HG03045 (cell line): Measurements from ENCODE around the gene RFNG.

Experiments
- ATAC-seq: cut with Tn5 transposase; IDR thresholded peaks from one replicate; pipeline ENCODE4 v1.9.1; 2021; ENCODE audit warnings: mild to moderate bottlenecking, moderate library complexity; ENCODE audit not compliant: unreplicated experiment

RFNG gene

DNA sequence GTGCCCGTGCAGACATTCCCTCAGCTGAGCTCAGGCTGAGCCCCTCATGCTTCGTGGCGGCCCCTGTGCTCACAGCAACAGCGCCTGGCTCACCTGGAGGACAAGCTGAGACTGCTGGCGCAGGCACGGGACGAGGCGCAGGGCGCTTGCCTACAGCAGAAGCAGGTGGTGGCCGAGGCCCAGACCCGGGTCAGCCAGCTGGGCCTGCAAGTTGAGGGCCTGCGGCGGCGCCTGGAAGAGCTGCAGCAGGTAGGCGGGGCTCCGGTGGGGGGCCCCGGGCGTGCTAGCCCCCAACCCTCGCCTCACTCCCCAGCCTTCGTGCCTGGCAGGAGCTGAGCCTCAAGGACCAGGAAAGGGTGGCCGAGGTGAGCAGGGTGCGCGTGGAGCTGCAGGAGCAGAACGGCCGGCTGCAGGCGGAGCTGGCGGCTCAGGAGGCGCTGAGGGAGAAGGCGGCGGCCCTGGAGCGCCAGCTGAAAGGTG lies 21.6 kb downstream of the RFNG start:
- no peak for ATAC-seq

DNA sequence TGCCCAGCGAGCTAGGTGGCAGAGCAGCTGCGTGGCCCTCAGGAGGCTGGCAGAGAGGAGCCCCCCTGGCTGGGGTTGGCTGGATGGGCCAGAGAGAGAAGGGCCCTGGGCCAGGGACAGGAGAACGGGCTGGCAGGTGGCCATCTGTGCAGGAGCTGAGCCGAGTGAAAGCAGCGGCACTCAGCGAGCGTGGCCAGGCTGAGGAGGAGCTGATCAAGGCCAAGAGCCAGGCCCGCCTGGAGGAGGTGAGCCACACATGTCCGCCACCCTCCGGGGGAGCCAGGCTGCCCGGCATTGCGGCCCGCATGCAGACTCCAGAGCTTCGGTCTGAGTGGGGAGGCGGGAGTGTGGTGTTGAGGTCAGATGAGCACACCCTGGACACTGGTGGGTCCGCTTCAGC lies 22.2 kb downstream of the RFNG start:
- no peak for ATAC-seq

DNA sequence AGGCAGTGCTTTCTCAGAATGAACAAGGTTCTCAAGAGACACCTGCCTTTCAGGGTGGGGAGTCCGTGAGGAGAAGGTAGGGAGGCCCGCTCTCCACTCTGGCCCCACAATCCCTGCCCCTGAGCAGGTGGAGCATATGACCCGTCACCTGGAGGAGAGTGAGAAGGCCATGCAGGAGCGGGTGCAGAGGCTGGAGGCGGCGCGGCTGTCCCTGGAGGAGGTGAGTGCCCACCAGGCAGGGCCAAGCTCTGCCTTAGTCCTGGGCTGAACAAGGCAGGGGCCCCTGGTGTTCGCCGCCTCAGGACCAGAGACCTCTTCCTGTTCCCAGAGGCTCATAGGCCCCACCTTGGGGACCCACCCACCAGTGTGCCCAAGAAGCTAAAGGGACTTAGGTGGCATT lies 22.6 kb downstream of the RFNG start:
- no peak for ATAC-seq

DNA sequence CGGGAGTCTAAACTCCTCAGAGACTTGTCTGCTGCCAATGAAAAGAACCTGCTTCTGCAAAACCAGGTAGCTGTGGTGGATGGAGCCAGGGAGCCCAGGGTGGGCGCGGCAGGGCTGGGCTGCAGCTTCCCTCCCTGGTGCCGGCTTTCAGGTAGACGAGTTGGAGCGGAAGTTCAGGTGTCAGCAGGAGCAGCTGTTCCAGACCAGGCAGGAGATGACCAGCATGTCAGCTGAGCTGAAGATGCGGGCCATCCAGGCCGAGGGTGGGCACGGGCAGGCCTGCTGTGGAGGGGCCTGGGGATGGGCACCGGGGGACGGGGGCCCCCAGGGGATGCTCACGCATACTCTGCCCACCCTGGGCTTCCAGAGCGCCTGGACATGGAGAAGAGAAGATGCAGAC lies 23.4 kb downstream of the RFNG start:
- no peak for ATAC-seq

DNA sequence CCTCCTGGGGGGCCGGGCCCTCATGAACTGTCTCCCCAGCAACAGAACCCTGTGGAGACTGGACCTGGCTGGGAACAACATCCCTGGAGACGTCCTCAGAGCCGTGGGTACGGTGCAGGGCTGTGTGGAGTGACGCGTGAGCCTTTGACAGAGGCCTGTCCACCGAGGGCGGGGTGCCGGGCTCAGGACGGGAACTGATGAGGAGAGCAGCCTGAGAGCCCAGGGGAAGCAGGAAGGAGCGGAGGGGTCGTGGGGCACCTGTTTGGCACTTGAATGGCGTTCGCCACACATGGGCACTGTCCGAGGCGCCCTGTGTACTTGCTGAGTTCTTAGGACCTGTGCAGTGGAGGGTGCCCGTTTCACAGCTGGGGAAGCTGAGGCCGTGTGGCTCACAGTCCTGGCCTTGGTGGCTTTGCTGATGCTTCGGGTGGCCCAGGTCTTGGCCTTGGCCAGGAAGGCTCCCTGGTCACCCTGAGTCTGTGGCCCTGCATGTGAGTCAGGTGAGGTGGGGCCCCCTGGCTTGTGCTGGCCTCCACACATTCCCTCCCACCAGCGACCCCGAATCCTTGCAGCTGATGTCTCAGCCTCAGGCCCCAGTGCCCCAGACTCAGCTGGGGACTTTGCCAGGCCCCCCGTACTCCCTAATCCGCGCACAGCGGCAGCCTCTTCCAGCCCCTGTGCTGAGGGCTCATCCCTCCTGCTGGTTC lies 26.1 kb downstream of the RFNG start:
- no peak for ATAC-seq

DNA sequence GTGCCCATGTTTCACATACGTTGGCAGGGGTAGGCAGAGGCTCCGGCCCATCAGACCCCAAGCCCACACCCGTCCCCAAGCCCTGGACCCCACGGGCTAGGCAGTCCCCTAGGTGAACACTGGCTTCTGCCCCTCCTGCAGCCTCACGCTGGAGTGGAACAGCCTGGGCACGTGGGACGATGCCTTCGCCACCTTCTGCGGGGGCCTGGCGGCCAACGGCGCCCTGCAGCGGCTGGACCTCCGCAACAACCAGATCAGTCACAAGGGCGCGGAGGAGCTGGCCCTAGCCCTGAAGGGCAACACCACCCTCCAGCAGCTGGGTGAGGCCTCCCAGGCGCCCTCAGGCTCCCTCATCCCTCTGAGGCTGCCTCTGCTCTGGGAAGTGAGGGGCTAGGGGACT lies 26.8 kb downstream of the RFNG start:
- no peak for ATAC-seq

DNA sequence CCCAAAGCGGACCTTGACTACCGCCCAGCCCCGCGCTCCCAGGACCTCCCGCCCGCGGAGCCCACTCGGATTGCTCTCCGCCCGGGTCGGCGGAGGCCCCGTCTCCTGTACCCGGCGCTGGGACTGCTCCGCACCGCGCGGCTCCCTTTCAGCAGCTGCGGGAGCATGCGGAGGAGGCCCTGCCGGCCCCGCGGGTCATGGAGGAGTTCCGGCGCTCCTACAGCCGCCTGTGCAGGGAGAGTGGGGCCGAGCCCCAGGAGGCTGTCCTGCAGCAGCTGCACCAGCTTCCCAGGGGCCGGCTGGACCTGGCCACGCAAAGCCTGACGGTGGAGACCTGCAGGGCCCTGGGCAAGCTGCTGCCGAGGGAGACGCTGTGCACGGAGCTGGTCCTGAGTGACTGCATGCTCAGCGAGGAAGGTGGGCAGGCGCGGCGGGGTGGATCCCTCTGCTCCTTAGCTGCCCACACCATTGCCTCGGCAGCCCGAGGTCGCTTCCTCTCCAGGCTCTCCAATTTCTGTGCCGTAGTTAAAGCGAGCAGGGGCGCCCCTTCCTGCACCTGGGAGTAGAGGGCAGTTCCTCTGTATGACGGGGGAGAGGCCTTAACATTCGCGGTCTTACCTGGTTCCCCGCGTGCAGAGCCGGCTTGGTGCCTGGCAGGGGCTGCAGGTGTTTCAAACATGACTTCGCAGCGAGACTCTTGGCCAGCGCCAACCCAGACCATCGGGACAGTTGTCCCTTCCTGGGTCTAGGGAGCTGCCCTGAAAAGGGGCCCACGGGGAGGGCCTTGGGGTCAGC lies 28.0 kb downstream of the RFNG start:
- no peak for ATAC-seq

DNA sequence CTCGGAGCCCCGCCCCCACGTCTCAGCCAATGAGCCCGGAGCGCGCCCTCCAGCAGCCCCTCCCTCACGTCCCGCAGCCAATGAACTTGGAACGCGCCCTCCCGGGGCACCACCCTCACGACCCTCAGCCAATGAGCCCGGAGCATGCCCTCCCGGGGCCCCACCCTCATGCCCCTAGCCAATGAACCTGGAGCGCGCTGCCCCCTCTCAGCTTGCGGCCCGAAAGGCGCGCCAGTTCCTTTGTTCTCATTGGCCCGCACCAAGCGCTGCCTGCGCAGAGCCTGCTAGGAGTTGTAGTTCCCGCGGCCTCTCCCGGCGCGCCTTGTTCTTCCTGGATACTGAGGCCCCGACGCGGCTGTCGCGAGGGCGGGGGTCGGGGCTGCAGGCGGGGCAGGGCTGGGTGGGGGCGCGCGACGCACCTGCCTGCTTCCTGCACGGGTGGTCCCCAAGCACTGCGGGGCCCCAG lies 28.6 kb downstream of the RFNG start, which contains the start of gene LRRC45:
Gene LRRC45 (plus strand): TSS at position 325 of the 466 bp plus-strand sequence. CDS start 339 bp downstream, outside the sequence.
- ATAC-seq: peak; percentile 85

DNA sequence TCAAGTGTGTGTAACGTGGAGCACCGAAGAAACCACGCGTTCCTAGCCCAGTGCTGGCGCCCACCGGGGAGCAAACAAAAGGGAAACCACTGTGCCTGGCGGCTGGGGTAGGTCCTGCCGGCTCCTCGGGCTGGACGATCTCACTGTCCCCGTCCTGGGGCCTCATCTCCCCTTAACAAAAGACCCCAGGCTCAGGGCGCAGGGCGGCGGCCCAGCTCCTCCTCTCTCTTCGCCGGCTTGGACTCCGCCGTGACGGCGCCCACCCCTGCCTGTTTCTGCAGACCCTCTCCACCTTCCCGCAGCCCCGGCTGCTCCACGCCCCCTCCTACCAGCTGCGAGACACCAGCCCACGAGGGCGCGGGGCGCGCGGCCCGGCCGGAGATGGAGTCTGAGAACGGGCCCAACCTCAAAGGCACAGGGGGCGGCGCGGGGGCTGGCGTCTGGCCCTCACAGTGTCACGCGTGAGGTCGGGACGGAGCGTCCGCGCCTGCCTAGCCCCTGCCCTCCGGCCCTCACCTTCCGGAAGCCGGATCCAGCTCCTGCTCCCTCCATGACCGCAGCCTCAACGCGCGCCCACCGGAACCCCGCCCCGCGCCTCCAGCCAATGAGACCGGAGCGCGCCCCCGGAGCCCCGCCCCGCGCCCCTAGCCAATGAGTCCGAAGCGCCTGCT lies 29.2 kb downstream of the RFNG start, which contains the start of gene CENPX:
Gene CENPX (minus strand): TSS at position 569 of the 671 bp plus-strand sequence. CDS start 17 bp downstream, at position 552.
- ATAC-seq: peak; percentile 16

DNA sequence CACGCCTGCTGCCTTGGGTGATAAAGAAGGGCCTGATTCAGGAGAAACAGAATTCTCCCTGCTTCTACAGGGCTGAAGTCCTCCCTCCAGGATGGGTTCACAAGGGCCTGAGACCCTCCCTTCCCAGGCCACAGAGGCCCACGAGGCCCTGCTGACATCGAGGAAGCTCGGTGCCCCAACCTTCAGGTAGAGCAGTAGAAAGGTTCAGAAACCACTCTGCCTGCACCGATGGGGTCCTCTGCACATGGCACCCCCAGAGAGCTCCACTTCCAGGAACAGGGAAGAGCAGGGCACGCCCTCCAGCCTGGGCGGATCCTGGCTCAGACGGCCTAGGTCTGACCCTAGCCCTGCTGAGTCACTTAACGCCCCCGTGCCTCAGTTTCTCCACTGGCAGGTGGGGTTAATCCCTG lies 29.7 kb downstream of the RFNG start:
- ATAC-seq: no peak

DNA sequence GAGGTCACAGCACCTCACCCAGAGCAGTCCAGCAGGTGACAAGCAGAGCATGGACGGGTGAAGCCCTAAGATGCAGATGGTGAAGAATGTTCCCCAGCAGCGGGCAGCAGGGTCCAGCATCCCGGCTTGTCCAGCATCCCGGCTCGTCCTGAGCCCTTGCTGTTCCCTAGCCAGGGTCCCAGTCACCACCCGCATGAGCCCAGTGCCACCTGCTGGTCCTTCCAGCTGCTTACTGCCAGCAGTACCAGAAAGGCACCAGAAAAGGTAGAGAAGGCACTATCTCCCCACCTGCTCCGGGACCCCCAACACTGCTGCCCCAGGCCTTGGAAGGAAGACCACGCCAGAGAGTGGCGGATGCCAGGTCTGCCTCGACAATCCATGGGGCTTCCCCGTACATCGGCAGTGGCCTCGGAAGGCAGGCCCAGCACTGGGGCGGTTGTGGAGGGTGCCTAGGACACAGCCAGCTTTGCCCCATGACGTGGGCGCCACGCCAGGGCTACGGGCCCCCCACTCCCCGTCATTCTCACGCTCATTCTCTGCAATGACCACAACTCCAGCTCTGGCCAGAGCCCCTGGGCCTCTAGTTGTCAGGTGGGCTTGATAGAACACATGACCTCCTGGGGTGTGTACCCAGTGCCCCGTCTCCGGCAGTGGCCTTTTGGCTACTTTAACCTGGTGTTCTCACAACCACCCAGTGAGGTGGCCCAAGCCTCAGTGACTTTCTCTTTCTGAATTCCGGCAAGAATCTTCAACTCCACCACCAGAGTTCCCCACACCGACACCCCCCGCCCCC lies 30.3 kb downstream of the RFNG start:
- no peak for ATAC-seq

DNA sequence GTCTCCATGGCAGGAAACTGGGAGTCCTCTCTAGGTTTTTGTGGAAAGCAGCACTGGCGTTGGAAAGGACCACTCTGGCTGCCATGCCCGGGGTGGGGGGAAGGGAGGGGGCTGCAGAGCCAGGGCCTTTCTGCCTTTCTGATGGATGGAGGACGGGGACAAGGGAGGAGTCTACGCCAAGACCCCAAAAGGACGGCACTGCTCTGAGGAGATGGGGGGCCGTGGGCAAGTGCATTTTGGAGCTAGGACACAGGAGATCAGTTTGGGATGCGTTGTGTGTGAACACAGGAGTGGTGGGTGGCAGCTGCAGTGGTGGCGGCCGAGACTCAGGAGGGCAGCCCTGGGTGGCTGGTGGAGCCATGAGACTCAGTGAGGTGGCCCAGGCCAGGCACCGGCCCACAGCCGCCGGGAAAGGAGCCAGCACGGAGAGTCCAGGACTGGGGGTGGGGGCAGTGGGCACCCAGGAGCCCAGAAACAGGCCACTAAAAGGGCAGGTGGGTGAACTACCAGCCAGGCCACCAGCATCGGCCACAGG lies 31.0 kb downstream of the RFNG start:
- no peak for ATAC-seq

DNA sequence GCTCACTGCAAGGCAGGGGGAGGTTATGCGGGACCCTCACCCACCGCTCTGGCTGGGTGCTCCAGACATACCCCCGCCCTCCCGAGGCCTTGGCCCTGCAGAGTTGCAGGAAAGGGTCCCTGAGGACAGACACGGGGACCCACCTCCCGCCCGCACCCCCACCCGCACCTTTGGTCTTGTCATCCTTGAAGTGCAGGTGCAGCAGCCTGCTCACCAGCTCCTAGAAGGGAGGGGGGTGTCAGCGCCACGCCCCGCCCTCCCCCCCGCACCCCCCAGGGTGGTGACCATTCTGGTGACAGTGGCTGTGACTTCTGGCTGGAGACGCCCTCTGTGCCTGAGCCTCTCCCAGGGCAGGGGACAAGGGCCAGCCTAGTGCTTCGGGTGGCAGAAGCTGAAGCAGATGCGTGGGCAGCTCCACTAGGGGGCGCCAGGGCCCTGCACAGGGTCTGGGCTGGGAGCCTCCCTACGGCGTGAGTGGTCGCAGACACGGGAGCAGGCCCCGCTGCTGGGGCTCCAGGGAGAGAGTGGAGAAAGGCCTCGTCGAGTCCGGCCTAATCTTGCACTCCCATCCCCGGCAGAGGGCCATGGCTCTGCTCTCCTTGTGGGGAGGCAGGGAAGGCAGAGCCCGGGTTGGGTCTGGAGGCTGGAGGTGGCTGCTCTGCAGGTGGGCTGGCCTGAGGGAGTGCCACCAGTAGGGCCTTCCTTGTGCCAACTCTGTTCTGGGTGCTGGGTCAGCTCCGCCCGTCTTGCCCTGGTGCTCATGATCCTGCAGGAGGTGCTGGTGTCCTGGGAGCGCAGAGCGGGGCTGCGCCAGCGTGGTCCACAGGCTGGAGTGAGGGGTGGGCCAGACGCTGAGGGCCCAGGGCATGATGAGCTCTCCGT lies 31.7 kb downstream of the RFNG start:
- ATAC-seq: no peak

DNA sequence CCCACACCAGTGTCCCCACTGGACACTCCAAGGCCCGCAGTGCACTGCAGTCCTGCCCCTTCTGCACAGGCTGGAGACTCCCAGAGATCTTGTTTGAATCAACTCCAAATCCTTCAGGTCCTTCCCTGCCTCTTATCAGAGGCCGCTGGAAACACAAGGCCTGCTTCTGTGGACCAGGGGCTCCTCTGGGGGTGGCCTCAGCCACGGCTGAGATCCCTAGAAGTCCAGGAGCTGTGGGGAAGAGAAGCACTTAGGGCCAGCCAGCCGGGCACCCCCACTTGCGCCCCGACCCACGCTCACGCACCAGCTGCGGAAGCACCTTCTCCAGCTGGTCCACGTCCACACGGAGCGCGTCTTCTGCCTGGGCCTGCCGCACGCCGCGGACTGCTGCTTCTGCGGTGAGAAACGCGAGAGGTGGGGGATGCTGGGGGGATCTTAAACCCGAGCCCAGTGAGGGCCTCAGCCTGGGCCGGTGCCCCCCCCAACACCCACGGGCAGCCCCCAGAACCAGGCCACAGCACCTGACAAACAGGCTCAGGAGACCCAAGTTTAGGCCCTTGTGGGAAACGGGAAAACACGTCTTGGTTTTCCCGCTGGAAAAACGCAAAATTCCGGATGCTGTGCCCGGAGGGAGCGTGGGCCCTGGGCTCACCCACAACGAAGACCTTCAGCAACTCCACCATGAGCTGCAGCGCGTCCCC lies 32.5 kb downstream of the RFNG start:
- ATAC-seq: no peak

DNA sequence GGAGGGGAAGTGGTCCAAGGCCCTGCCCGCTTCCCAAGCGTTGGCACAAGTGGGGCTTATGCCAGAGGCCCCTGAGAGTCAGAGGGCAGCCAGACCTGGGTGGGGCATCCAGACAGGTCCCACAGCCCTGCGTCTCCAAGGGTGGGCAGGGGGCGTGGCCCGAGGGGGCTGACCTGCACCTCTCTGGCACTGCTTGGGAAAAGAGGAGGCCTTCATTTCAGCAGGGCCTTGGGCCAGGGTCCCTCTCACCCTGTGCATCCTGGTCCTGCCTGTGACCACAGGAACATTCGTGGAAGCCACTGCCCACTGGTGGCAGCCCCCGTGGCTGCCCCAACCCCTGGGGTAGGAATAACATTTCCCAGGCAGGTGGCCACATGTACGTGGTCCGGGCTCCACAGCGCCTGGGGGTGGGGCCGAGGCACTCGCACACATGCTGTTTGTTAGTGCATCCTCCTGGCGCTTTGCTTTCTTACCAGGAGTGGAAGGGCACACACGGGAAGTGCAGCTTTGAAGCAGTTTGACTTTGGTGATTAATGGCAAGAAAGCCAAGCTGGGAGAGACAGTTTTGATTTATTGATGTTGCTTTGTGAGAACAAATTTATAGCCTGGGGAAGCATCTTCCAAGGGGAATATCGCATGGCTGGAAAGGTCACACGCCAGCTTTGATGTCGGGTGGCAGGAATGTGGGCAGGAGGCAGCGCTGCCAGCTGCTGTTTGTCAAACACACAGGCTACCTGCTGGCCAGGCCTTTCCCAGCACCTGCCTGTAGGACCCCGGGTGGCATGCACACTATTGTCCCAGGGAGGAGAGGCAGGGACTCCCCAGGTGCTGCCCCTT lies 33.2 kb downstream of the RFNG start:
- no peak for ATAC-seq

DNA sequence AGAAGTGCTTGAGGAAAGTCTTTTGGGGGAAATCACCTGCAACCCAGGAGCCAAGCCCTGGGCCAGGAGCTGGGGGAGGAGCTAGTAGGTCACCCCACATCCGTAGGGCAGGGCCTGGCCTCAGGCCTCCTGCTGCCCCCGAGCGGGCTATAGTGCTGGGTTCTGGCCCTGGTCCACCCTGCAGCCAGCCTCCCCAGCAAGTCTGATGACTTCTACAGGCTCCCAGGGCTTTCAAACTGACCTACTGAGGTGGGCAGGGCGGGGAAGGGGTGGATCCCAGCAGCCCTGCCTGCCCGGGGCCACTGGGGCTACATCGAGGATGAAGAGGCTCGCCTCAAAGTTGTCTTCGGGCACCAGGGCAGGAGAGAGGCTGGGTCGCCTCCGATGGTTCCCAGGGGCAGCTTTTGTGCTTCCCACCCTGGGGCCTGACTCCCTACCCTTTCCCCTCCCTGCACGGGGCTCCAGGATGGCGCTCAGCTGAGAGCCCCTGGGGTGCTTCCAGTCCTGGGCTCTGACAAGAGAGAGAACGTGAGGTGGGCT lies 33.9 kb downstream of the RFNG start:
- ATAC-seq: no peak

DNA sequence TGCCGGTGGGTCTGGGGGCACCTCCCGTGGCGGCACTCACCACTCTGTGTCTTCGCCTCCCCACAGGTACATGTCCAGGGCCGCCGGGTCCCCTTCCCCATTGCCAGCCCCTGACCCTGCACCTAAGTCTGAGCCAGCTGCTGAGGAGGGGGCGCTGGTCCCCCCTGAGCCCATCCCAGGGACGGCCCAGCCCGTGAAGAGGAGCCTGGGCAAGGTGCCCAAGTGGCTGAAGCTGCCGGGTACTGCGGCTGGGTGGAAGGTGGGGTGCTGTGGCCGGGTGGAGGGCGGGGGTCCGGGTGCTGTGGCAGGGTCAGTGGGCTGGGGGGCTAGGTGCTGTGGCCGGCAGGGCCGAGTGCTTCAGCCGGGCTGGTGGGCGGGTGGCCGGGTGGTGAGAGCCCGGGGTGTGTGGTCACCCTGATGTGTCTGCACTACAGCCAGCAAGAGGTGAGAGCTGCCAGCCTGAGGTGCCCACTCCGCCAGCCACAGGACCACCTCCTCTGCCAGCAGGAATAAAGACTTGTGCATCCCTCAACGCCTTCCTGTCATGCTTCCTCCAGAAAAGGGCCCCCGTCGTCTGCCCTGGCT lies 34.6 kb downstream of the RFNG start:
- ATAC-seq: no peak
